ENCODE data around the gene TMCC1.
"Not testable (repeated sequence)": the region's sequence is repeated elsewhere in the genome, so short reads cannot be mapped to it uniquely, and the experiment has no call there.

Gene TMCC1

DNA sequence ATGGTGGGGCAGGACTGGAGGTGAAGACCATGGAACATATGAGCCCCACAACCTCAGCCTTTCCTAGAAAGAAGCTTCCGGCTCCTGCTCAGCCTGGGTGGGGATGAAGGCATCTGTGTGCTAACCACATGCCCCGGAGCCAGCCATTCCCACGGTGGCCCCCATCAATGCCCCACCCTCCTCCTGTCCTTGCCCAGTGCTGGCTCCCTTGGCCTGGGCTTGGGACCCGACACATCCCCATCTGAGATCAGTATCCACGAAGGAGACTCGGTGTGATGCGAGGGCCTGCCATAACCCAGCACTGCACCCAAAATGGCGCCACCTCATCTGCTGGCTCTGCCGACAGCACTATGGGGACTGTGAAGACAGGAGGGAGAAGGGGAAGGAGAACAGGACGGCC is 270.6 kb downstream of the TMCC1 start:
- DNase-seq (ENCODE audit: low spot score) = no peak

DNA sequence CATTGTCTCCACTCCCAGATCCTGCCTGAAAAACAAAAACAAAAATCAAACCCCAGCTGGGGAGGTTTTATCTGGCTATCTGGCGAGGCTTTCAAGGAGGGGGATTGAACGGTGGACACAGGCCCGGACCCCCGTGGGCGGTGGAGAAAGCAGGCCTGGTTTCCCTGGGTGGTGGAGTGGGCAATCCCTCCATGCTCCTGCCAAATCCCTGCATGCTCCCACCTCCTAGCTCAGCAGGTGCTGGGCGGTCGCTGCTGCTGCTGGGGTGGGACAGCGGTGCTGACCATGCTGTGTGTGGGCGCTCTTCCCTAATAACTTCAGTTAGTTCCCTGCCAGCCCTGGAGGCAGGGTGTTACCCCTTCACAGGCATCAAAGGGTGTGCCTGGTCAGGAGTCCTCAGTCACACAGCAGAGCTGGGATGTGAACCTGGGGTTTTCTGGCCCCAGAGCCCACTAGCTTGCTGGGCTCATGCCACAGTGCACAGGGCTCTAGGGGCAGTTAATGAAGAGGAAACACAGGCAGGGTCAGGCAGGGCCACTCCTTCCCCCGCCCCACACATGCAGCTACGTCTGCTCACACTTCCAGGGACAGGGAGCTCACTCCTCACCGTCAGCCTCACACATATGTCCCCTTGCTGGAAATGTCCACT is 271.2 kb downstream of the TMCC1 start:
- DNase-seq (ENCODE audit: low spot score) = no peak

GRCh38 chr3:129621626-129622225 is 271.8 kb downstream of the TMCC1 start:
- no peak for DNase-seq (ENCODE audit: low spot score)

DNA sequence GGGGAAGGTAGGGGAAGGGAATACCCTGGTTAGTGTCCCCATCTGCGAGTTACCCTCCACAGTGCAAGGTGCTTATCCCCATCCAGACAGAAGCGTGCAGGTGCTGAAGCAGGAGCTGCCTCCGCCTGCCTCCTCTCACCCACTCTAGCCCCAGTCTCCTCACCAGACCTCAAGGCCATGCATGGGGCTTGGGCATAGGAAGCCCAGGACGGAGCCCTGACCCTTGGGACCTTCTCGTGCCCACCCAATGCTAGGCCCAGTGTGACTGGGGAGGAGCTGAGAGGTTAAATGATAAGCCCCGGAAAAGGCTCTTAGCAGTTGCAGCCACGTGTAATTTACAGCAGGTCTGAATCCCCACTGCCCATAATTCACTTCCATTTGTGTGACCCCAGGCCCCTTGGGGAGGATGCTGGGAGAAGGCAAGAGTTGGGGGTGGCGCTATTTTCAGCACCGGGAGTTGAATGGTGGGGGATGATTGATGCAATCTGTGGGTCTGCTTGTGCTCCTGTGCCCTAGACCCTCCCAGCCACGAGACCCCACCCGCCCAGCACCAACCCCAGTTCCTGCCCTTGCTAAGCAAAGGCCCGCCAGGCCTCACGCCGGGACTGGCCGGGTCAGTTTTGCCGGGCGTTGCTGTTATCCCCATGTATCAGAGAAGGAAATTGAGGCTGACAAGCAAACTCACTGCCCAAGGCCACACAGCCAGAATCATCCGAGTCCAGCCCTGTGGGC is 272.5 kb downstream of the TMCC1 start:
- no peak for DNase-seq (ENCODE audit: low spot score)

- DNase-seq (ENCODE audit: low spot score) = no peak
Measured at GRCh38 chr3:129619726-129620162, 273.8 kb downstream of the TMCC1 start.

GRCh38 chr3:129618901-129619671 is 274.4 kb downstream of the TMCC1 start:
- no peak for DNase-seq (ENCODE audit: low spot score)

DNA sequence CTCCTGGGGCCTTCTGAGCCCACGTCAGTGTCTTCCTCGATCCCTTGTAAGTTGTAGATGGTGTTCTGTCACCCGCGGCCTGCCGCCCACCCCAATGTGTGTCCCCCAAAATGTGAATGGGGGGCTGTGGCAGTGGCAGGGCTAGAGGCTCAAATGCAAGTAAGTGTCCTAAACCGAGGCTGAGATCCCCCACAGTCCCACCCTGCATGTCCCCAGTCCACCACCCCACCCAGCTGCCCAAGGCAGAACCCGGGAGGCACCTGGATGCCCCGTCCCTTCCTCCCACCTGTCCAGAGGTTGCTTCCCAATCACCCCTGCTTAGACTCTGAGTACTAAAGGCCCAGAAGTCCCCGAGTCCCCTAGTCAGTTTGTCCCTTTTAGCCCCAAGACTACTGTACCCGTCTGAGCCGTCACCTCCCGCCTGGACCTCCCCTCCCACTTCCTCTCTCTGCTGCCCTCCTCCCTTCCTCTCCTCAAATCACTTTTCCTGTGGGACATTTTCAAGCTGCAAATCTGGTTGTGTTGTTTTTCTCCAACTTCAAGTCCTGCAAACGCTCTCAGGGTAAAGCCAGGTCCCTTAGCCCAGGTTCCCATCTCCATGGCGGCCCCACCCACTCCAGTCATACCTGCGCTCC is 275.2 kb downstream of the TMCC1 start:
- no peak for DNase-seq (ENCODE audit: low spot score)

GRCh38 chr3:129617381-129618185 is 275.9 kb downstream of the TMCC1 start:
- no peak for DNase-seq (ENCODE audit: low spot score)

DNA sequence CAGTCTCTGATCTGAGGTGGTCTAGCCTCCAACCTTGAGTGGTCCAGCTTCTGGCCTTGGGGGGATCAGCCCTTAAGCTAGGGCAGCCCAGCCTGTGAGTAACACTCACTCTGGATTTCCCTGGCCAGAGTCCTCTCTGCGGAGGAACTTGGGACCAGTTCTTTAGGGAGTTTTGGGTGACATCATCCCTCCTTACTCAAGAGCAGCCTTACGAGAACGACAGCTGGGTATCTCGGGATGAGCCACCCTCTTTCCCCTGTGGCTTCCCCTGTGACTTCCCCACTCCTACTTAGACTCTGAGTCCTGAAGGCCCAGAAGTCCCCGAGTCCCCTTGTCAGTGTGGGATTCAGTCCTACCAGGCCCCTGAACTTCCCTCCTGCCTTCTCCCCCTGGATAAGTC is 276.8 kb downstream of the TMCC1 start:
- DNase-seq (ENCODE audit: low spot score) = peak; percentile 81

- DNase-seq (ENCODE audit: low spot score) = no peak
Measured at GRCh38 chr3:129616291-129616690, 277.2 kb downstream of the TMCC1 start.

DNA sequence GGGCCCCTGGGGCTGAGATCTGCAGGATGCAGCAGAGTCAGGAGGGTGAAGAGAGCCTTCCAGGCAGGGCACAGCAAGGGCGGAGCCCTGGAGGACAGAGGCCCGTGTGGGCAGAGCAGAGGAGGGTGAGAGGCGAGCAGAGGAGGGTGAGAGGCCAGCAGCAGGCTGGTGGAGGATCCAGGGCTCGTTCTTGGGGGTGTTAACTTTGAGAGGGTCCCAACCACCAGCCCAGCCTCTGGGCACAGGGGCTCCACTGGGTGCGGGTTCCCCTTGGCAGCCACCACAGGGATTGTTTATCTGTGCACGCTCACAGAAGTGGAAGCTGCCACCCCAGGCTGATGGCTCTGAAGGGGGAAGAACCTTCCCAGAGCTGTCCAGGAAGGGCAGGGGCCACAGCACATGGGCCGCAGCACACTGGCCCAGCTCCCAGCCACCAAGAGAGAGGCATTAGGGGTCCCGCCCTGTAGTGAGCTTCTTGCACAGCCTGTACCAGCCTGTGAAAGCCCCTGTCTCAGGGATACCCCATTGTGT is 277.7 kb downstream of the TMCC1 start:
- DNase-seq (ENCODE audit: low spot score) = no peak

GRCh38 chr3:129614927-129615363 is 278.6 kb downstream of the TMCC1 start:
- DNase-seq (ENCODE audit: low spot score) = peak; percentile 49

DNA sequence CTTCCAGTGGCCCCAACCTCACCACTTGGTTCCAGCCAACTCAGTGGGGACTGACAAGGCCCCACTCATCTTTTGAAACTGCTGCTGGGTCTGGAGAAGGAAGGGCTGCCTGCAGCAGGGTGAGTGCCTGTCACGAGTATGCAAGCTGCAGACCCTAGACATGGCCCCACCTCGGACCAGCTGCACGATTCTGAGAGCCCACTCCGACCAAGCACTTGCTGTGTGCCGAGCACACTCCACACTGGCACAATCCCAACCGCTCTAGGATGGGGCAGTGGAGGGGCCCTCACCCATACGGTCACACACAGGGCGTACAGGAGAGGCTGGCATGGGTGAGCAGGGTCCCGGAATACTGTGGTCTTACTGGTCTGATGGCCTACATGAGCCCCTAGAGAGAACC is 279.1 kb downstream of the TMCC1 start:
- no peak for DNase-seq (ENCODE audit: low spot score)

GRCh38 chr3:129613367-129613740 is 280.2 kb downstream of the TMCC1 start:
- DNase-seq (ENCODE audit: low spot score) = no peak

GRCh38 chr3:129612534-129613366 is 280.8 kb downstream of the TMCC1 start:
- DNase-seq (ENCODE audit: low spot score) = peak; percentile 69

GRCh38 chr3:129611812-129612533 is 281.5 kb downstream of the TMCC1 start:
- peak; percentile 67 for DNase-seq (ENCODE audit: low spot score)

GRCh38 chr3:129611446-129611800 is 282.1 kb downstream of the TMCC1 start:
- DNase-seq (ENCODE audit: low spot score) = no peak

DNA sequence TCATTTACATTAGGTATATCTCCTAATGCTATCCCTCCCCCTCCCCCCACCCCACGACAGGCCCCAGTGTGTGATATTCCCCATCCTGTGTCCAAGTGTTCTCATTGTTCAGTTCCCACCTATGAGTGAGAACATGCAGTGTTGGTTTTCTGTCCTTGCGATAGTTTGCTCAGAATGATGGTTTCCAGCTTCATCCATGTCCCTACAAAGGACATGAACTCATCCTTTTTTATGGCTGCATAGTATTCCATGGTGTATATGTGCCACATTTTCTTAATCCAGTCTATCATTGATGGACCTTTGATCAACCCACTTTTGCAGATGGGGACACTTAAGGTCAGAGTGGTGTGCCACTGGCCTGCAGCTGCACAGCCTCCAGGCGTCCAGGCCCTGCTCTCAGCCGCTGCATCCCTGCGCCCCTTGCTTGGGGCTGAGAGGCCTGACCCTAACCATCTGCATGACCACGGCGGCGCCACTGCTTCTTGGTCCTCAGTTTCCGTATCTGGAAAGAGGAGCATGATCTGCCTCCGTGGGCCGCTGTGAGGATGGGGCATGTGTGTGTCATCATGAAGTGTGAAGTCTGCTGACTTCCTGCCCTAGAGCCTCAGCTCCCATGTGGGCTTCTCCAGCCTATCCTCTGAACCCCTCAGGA is 282.6 kb downstream of the TMCC1 start:
- not testable (repeated sequence) for DNase-seq (ENCODE audit: low spot score)

- no peak for DNase-seq (ENCODE audit: low spot score)
Measured at GRCh38 chr3:129610276-129610675, 283.2 kb downstream of the TMCC1 start.

Measured in AG08395 (cell line).